GM12878 (cell line): ENCODE measurements around the gene AGBL1. TPM values are rescaled to one million over a fixed set of nuclear protein-coding genes. Genes with fewer than 3 reads are reported as not detected.

ENCODE experiments used
- ATAC-seq: fragments of 200-7000 bp; cut with Tn5 transposase; 3 replicates; pipeline ENCODE4 v1.9.1; 2020; ENCODE audit warnings: mild to moderate bottlenecking, moderate library complexity
- BruUV-seq: library from RNA; stranded (reverse); fragments of 400-500 nt; replicated peaks from 2 replicates; lab custom pipeline; 2021; lab: Mats Ljungman, UMichigan
- CTCF ChIA-PET: fragments of 300-600 bp; sonication (Branson Sonifier 250); formaldehyde crosslinking; extraction: SDS; loops from one replicate; lab custom pipeline; 2021; ENCODE audit warnings: inconsistent platforms; lab: Yijun Ruan, JAX
- POLR2A ChIA-PET: fragments of 350-600 bp; formaldehyde crosslinking; extraction: SDS; loops from one replicate; lab custom pipeline; 2021; ENCODE audit warnings: inconsistent platforms; lab: Charles Lee
- RAD21 ChIA-PET: fragments of 300-600 bp; sonication (Branson Sonifier 250); formaldehyde crosslinking; loops from one replicate; lab custom pipeline; 2023; ENCODE audit warnings: antibody characterized with exemption; ENCODE audit not compliant: unreplicated experiment; lab: Charles Lee
- SMC1A ChIA-PET: fragments of 300-600 bp; sonication (Branson Sonifier 250); formaldehyde crosslinking; loops from one replicate; lab custom pipeline; 2023; ENCODE audit not compliant: unreplicated experiment, uncharacterized antibody; lab: Charles Lee
- DNase-seq: peaks from one replicate; pipeline ENCODE4 v3.0.0-alpha.2; 2011; ENCODE audit warnings: low read depth, low spot score
- FAIRE-seq: peaks from 3 replicates; lab custom pipeline; 2011; peaks lifted over from hg19 to GRCh38; lab: Jason Lieb, UNC
- H2AFZ ChIP-seq: 2 replicates; pipeline ENCODE4 v1.6.0; 2011; ENCODE audit warnings: low read depth, low read length, control low read depth; ENCODE audit not compliant: control insufficient read depth
- H3K27ac ChIP-seq: 2 replicates; pipeline ENCODE4 v1.5.1; 2011; ENCODE audit warnings: control low read depth; ENCODE audit not compliant: control insufficient read depth, insufficient read depth
- H3K27me3 ChIP-seq, 2 experiments: replicated peaks in 1 of 2; 2 replicates each; pipeline versions ENCODE4 v1.6.0 to v1.6.1; 2011; ENCODE audit warnings: low read length in 1 of 2; ENCODE audit not compliant: control insufficient read depth in 2 of 2, insufficient read depth in 2 of 2
- H3K36me3 ChIP-seq, 2 experiments: 2 replicates each; pipeline ENCODE4 v1.5.1; 2011; ENCODE audit warnings: low read length in 1 of 2; ENCODE audit not compliant: control insufficient read depth in 2 of 2, insufficient read depth in 2 of 2
- H3K4me1 ChIP-seq: 2 replicates; pipeline ENCODE4 v1.6.1; 2011; ENCODE audit warnings: mild to moderate bottlenecking, low read length, moderate library complexity, mixed read lengths; ENCODE audit not compliant: control insufficient read depth, insufficient read depth
- H3K4me2 ChIP-seq: 2 replicates; pipeline ENCODE4 v1.6.0; 2011; ENCODE audit warnings: control low read depth; ENCODE audit not compliant: control insufficient read depth, insufficient read depth
- H3K4me3 ChIP-seq: fragments of 200-600 bp; sonication (generic); 2 replicates; pipeline ENCODE4 v1.5.1; 2016
- H3K79me2 ChIP-seq: 2 replicates; pipeline ENCODE4 v1.6.0; 2011; ENCODE audit warnings: low read length; ENCODE audit not compliant: control insufficient read depth, insufficient read depth
- H3K9ac ChIP-seq: 2 replicates; pipeline ENCODE4 v1.8.0; 2011; ENCODE audit warnings: low read length, control low read depth, mixed read lengths; ENCODE audit not compliant: control insufficient read depth, insufficient read depth
- H3K9me3 ChIP-seq: replicated peaks from 3 replicates; pipeline ENCODE4 v1.5.1; 2011; ENCODE audit warnings: mild to moderate bottlenecking, low read length; ENCODE audit not compliant: control insufficient read depth, insufficient read depth
- H4K20me1 ChIP-seq: 2 replicates; pipeline ENCODE4 v1.6.0; 2011; ENCODE audit not compliant: control insufficient read depth, insufficient read depth
- ATF7 ChIP-seq: fragments of 450-650 bp; IDR thresholded peaks from 2 replicates; pipeline ENCODE4 v1.6.1; 2016; ENCODE audit warnings: low read depth, mild to moderate bottlenecking
- CBX5 ChIP-seq: sonication (generic); IDR thresholded peaks from 2 replicates; pipeline ENCODE4 v1.6.1; 2016; ENCODE audit warnings: low read depth, moderate library complexity, mild to moderate bottlenecking, inconsistent platforms
- CTCF ChIP-seq, 3 experiments: IDR thresholded peaks in 2 of 3; conservative IDR thresholded peaks in 1 of 3; 2 replicates each; pipeline ENCODE4 v1.5.1; 2011; ENCODE audit warnings: low read depth in 3 of 3, low read length in 3 of 3, mild to moderate bottlenecking in 3 of 3, control low read depth in 2 of 3, moderate library complexity in 2 of 3, inconsistent platforms in 1 of 3, mixed read lengths in 1 of 3; ENCODE audit not compliant: control insufficient read depth in 2 of 3, insufficient read depth in 1 of 3; ENCODE audit errors: extremely low read depth in 1 of 3
- ETV6 ChIP-seq, 2 experiments: fragments of 450-650 bp in 1 of 2; IDR thresholded peaks in 1 of 2; conservative IDR thresholded peaks in 1 of 2; 2 replicates each; pipeline ENCODE4 v1.6.1; 2014; ENCODE audit warnings: antibody characterized with exemption in 1 of 2, borderline replicate concordance in 1 of 2, low read depth in 1 of 2, mild to moderate bottlenecking in 1 of 2, moderate library complexity in 1 of 2
- LARP7 ChIP-seq: fragments of 450-650 bp; IDR thresholded peaks from 2 replicates; pipeline ENCODE4 v1.6.1; 2017; ENCODE audit warnings: mild to moderate bottlenecking
- NR2C2 ChIP-seq: IDR thresholded peaks from 2 replicates; pipeline ENCODE4 v1.6.1; 2011; ENCODE audit warnings: borderline replicate concordance, low read depth; ENCODE audit not compliant: control insufficient read depth, insufficient read length
- PRDM15 ChIP-seq: fragments of 450-650 bp; formaldehyde crosslinking; IDR thresholded peaks from 2 replicates; pipeline ENCODE4 v1.4.0; 2020; ENCODE audit warnings: mild to moderate bottlenecking, moderate library complexity
- RAD51 ChIP-seq: fragments of 450-650 bp; IDR thresholded peaks from 2 replicates; pipeline ENCODE4 v1.6.1; 2016; ENCODE audit warnings: moderate library complexity, mild to moderate bottlenecking, inconsistent platforms
- RCOR1 ChIP-seq: conservative IDR thresholded peaks from 2 replicates; pipeline ENCODE4 v1.6.1; 2012; ENCODE audit warnings: low read depth, low read length, improper control_type of control experiment
- SUZ12 ChIP-seq: fragments of 200-600 bp; sonication (generic); IDR thresholded peaks from one replicate; pipeline ENCODE4 v1.6.1; 2018; ENCODE audit warnings: antibody characterized with exemption, mild to moderate bottlenecking; ENCODE audit not compliant: unreplicated experiment
- USF1 ChIP-seq: IDR thresholded peaks from 2 replicates; pipeline ENCODE4 v1.6.1; 2011; ENCODE audit warnings: borderline replicate concordance, low read depth, mild to moderate bottlenecking, moderate library complexity, mixed read lengths, low read length; ENCODE audit not compliant: insufficient read depth; ENCODE audit errors: extremely low read length
- WGBS: methylation state at CpG from one replicate; pipeline ENCODE4 v1.1.6; 2016; ENCODE audit warnings: low lambda C conversion rate; ENCODE audit not compliant: insufficient replicate concordance, insufficient coverage; ENCODE audit errors: missing lambda C conversion rate; 5-methylcytosine and 5-hydroxymethylcytosine counted together
- in situ Hi-C: fragments of 300-500 bp; cut with MboI; formaldehyde crosslinking; loops from 9 replicates; pipeline ENCODE4 v1.14.3; 2018; ENCODE audit warnings: mixed read lengths
- intact Hi-C: fragments of 100-400 bp; cut with micrococcal nuclease; formaldehyde crosslinking; loops from one replicate; pipeline ENCODE4 v1.14.2; 2022; ENCODE audit not compliant: unreplicated experiment
- polyA plus RNA-seq, 11 experiments: library from polyadenylated mRNA; depleted of rRNA in 4 of 11; unstranded in 6 of 11; stranded (reverse) in 5 of 11; fragments of >200 nt; fragmentation: Nextera tagmentation in 4 of 11; fragmentation: Illumina TruSeq in 1 of 11; extraction: Ambion mirVana in 4 of 11; extraction: Trizol in 1 of 11; gene quantifications; 1 replicate in 1 of 11; 2 replicates in 10 of 11; pipeline versions ENCODE4 v1.2.1 to v1.2.3, GENCODE V29; 2011 to 2016; ENCODE audit warnings: inconsistent platforms in 2 of 11, missing spikeins in 2 of 11, low read depth in 1 of 11
- total RNA-seq, 4 experiments: library from RNA; depleted of rRNA in 3 of 4; stranded (reverse); fragments of >200 nt in 3 of 4; fragmentation: Illumina TruSeq in 1 of 4; extraction: Trizol in 1 of 4; gene quantifications; 2 replicates each; pipeline versions ENCODE4 v1.2.1 to v1.2.3, GENCODE V29; 2013 to 2021

AGBL1 gene
- total and polyA plus RNA-seq, 10 of the 15 experiments (the other 5 are each of a cell fraction or from before 2014, with no cell fraction given) = not detected

- FAIRE-seq = no peak
- no peak for DNase-seq
- no peak overlapping the region for H3K27ac ChIP-seq
- ChIA-PET RAD21 (no interaction called here), SMC1A (no interaction called here), CTCF (no interaction called here), POLR2A (no interaction called here)
- H3K9me3 ChIP-seq = no peaks in the 10 kb centered on the region
- H3K9ac ChIP-seq = no peak overlapping the region
- no peaks in the 10 kb centered on the region for H3K4me1 ChIP-seq
- no TSS peak for BruUV-seq
- H3K4me3 ChIP-seq = no peak overlapping the region
- WGBS = 26% methylated on average over 4 of the region's 4 CpGs
- no peaks in the 10 kb centered on the region for H4K20me1 ChIP-seq
- no peak overlapping the region for H3K4me2 ChIP-seq
- no peak for ATAC-seq
- in situ Hi-C loops (no loop called here), intact Hi-C loops (no loop called here)
- H3K36me3 ChIP-seq = no peaks in the 10 kb centered on the region
- no peak for TF ChIP-seq SUZ12
- no peak for TF ChIP-seq LARP7
- TF ChIP-seq CBX5 = no peak
- no peak for TF ChIP-seq NR2C2
- TF ChIP-seq CTCF (IDR thresholded peaks at IDR 0.05 in 2 of 3, conservative IDR thresholded peaks at IDR 0.05 in 1 of 3; ENCODE audit: control insufficient read depth in 2 of 3, extremely low read depth in 1 of 3, insufficient read depth in 1 of 3, low read depth in 3 of 3, low read length in 3 of 3) = no peak
- TF ChIP-seq RCOR1 = no peak
- no peak for TF ChIP-seq USF1
- no peak for TF ChIP-seq ATF7
- no peak for TF ChIP-seq PRDM15 (CRISPR knock-in tag)
- TF ChIP-seq ETV6 (conservative IDR thresholded peaks at IDR 0.05 in 1 of 2, IDR thresholded peaks at IDR 0.05 in 1 of 2; ENCODE audit: borderline replicate concordance in 1 of 2, low read depth in 1 of 2) = no peak
- no peak for TF ChIP-seq RAD51
- no peaks in the 10 kb centered on the region for H3K79me2 ChIP-seq
- H3K27me3 ChIP-seq = no peaks in the 10 kb centered on the region
- no peak overlapping the region for H2AFZ ChIP-seq
Observed at GRCh38 chr15:86106306-86106705, 26.6 kb downstream of the AGBL1 start.
